Kidney tubule cell (primary cell): Measurements from ENCODE around the gene GABRA1.

ENCODE experiments used
- DNase-seq: peaks from one replicate; pipeline ENCODE4 v3.0.0-alpha.2; 2018; ENCODE audit warnings: low spot score

The GABRA1 gene

DNA sequence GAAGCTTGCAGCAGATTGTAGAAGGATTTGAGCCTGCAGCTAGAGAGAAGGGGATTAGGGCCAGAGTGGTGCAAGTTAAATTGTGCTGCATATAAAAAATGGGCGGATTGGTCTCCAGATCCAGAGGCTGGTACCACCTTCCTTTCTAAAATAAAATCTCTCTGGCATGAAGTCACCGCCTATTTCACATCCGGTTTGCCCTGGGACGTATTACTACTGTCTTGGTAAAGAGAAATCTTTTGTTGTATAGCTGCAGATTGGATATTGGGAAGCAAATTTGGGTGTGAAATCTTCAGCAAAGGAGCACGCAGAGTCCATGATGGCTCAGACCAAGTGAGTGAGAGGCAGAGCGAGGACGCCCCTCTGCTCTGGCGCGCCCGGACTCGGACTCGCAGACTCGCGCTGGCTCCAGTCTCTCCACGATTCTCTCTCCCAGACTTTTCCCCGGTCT, at the start of gene GABRA1:
Gene GABRA1 (plus strand): TSS at position 180 of the 451 bp plus-strand sequence. CDS start 2,691 bp downstream, outside the sequence.
- DNase-seq, result peak; percentile 5

DNA sequence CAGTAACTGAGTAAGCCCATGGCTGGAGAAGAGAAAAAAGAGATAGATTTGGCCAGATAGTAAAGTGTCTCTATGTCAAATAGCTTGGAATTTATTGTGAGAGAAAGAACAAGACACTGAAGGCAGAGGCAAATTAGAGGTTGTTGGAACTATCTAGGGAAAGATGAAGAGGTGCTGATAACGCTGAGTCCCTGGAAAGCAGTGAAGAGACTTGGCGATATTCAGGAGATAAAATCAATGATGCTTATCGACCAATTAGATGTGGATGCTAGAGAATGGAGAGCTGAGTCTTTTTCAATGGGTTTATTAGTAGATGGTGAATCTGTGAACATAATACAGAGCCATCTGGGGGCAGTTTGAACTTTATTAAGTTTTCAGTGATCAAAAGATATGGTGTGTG, 48.6 kb upstream of the GABRA1 start:
- DNase-seq, result no peak

- DNase-seq, result no peak
Observed at GRCh38 chr5:161804263-161804662, 43.7 kb upstream of the GABRA1 start.

DNA sequence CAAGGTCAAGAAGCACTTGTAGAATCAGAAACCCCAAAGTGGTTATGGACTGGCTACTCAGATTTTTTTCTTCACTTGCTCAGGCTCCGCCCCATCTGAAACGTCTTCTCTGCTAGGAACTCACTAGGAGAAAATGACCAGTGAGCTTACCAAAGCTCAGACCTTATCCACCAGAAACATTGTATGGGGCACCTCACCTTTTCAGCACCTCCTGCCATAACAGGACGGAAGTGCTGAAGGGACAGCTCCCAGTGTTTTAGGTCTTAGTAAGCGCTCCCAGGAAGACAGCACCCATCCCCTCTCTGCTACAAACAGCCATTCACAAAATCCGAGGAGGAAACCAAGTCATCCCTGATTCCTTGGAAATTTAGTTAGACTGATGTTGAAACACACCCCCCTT, 1.2 kb upstream of the GABRA1 start:
- peak; percentile 22 for DNase-seq

DNA sequence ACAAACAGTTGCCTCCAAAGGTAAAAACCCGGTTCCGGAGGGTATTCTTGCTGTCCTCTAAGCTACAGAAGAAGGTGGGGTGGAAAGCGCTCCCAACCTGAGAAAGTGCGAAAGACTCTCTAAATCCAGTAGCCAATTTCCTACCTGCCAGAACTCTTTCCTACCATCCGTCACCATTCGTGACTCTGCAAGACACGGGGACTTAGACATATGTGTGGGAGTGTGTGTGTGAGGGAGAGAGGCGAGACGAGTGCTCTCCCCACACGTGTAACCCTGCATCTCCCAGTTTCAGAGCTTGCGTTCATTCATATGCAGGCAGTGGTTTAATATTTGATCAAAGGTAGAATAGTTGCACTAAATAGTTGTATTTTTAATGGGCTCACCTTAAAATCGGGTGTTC, 473 bp upstream of the GABRA1 start:
- no peak for DNase-seq

GRCh38 chr5:161850491-161850890, 2.6 kb downstream of the GABRA1 start:
- no peak for DNase-seq

- DNase-seq, result peak; percentile 10
Observed at GRCh38 chr5:161851691-161852299, 3.9 kb downstream of the GABRA1 start.

GRCh38 chr5:161857358-161857757, 9.4 kb downstream of the GABRA1 start:
- DNase-seq, result peak; percentile 33

DNA sequence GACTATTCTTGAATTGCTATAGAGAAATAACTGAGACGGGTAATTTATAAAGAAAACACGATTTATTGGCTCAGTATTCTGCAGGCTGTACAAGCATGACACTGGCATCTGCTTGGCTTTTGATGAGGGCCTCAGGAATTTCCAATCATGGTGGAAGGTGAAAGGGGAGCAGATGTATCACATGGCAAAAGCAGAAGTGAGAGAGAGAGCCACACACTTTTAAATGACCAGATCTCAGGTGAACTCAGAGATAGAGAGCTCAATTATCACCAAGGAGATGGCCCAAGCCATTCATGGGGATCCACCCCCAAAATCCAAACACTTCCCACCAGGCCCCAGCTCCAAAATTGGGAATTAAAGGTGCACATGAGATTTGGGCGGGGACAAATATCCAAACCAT, 15.3 kb downstream of the GABRA1 start:
- no peak for DNase-seq

- peak; percentile 4 for DNase-seq
Observed at GRCh38 chr5:161863811-161864210, 15.9 kb downstream of the GABRA1 start.

GRCh38 chr5:161865510-161865909, 17.6 kb downstream of the GABRA1 start:
- DNase-seq, result no peak

- DNase-seq, result no peak
Observed at GRCh38 chr5:161889971-161890370, 42.1 kb downstream of the GABRA1 start.

- no peak for DNase-seq
Observed at GRCh38 chr5:161895514-161895913, 47.6 kb downstream of the GABRA1 start.

DNA sequence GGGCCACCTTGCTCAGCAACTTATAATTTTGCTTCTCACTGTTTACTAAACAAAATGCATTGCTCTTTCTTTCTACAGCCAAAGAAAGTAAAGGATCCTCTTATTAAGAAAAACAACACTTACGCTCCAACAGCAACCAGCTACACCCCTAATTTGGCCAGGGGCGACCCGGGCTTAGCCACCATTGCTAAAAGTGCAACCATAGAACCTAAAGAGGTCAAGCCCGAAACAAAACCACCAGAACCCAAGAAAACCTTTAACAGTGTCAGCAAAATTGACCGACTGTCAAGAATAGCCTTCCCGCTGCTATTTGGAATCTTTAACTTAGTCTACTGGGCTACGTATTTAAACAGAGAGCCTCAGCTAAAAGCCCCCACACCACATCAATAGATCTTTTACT, 49.1 kb downstream of the GABRA1 start:
- no peak for DNase-seq

GRCh38 chr5:161899590-161899989, 51.7 kb downstream of the GABRA1 start:
- no peak for DNase-seq

- no peak for DNase-seq
Observed at GRCh38 chr5:161900981-161901380, 53.1 kb downstream of the GABRA1 start.

DNA sequence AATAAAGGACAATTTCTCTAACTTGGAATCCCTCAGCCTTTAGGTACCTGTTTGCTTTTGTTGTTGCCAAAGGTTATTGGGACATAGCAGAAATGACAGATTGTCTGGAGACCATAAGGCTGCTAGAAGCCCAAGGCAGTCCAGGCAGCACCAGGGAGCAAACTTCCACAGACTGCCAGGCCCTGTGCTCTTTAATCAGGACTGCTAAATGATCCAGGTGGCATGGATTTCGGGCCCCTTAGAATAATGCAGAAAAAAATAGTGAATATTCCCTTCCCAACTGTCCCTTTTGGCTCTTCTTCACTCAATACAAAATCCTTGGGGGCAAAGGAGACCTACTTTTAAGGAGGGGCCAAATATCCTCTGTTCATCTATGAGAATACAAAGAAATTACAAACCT, 73.9 kb downstream of the GABRA1 start:
- no peak for DNase-seq

- DNase-seq, result no peak
Observed at GRCh38 chr5:161924270-161924669, 76.3 kb downstream of the GABRA1 start.

DNA sequence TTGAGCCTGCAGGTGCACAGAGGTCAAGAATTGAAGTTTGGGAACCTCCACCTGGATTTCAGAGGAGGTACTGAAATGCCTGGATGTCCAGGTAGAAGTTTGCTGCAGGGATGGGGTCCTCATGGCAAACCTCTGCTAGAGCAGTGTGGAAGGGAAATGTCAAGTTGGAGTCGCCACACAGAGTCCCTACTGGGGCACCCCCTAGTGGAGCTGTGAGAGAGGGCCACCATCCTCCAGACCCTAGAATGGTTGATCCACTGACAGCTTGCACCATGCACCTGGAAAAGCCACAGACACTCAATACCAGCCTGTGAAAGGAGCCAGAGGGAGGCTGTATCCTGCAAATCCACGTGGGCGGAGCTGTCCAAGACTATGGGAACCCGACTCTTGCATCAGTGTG, 78.0 kb downstream of the GABRA1 start:
- DNase-seq, result no peak

DNA sequence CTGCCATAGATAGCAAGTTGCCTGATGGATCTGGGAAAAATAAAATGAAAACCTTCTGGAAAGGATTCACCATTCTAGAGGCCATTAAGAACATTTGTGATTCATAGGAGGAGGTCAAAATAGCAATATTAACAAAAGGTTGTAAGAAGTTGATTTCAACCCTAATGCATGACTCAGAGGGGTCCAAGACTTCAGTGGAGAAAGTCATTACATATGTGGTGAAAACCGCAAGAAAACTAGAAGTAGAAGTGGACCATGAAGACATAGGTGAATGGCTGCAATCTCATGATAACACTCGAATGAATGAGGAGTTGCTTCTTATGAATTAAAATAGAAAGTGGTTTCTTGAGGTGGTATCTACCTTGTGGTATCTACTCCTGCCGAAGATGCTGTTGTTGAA, 86.6 kb downstream of the GABRA1 start:
- DNase-seq, result no peak

- no peak for DNase-seq
Observed at GRCh38 chr5:161944974-161945373, 97.1 kb downstream of the GABRA1 start.

GRCh38 chr5:161946911-161947310, 99.0 kb downstream of the GABRA1 start:
- DNase-seq, result no peak
